ENCODE measurements around the gene COA8.

The COA8 gene

DNA sequence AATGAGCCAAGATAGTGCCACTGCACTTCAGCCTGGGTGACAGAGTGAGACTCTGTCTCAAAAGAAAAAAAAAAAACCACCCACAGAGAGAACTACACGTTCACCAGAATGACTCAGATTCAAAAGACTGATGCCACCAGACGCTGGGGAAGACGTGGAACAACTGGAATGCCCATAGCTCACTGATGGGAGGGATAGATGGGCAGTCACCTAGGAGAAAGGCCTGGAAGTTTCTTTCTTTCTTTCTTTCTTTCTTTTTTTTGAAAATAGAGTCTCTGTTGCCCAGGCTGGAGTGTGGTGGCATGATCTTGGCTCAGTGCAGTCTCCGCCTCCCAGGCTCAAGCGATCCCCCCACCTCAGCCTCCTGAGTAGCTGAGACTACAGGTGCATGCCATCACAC, 56.3 kb downstream of the COA8 start:
- no peak for DNase-seq (ENCODE audit: low read depth in 3 of 3, low spot score in 1 of 3)

GRCh38 chr14:103621860-103622259, 59.1 kb downstream of the COA8 start:
- DNase-seq (ENCODE audit: low read depth in 3 of 3, low spot score in 1 of 3), result no peak

- no peak for DNase-seq (ENCODE audit: low read depth in 3 of 3, low spot score in 1 of 3)
Observed at GRCh38 chr14:103623308-103623707, 60.5 kb downstream of the COA8 start.

DNA sequence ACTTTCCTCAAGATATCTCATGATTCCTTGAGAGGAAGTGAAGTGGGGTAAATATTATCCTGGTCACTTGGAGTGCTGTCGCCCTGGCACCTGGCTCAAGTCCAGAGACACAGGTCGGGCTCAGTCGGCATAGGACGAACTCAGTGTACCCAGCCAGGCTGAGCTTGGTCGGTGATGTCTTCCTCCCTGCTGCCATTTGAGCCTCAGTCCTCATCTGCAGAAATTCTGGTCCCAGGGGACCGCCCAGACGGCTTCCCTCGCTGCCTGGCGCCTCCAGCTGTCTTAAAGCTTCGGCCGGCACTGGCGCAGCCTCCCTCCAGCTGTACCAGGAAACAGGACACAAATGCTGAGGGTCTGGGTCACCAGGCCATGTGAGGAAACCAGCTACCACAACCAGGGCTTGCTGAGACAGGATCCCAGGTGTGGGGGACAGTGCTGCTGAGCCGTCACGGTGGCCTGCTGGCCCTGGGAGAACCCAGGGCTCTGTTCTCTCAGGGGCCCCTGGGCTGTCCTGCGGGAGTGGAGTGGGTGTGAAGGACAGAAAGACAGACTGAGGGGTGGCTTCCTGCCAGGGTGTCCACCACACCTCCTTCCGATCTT, 61.2 kb downstream of the COA8 start:
- DNase-seq (ENCODE audit: low read depth in 3 of 3, low spot score in 1 of 3), result no peak

GRCh38 chr14:103624860-103625259, 62.1 kb downstream of the COA8 start:
- no peak for DNase-seq (ENCODE audit: low read depth in 3 of 3, low spot score in 1 of 3)

- no peak for DNase-seq (ENCODE audit: low read depth in 3 of 3, low spot score in 1 of 3)
Observed at GRCh38 chr14:103625356-103626095, 62.8 kb downstream of the COA8 start.

DNA sequence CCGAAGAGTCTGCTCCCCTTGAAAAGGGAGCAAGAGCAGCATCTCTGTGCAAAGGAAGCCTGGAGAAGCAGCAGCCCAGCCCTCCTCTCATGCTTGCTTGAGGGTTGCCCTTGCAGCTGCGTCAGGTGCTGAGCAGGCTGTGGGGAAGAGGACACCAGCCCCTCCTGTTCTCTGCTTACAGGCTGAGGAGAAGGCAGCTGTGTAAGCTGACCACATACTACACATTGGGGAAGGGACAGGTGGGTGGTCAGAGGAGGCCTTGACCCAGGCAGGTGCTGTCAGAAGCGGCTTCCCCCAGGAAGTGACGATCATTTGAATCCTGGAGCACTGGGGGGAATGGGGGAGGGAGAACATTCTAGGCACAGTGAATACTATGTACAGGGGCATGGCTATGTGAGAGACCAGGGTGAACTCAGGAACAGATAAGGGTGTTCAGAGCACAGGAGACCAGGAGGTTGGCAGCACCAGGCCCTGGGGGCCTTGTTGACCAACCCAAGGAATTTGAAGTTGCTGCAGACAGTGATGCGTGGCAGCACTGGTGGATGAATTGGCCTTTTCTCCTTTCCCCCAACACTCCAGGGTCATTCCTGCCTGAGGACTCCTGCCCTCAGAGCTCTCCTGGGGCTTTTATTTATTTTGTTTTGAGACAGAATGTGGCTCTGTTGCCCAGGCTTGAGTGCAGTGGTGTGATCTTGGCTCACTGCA, 63.5 kb downstream of the COA8 start:
- DNase-seq (ENCODE audit: low read depth in 3 of 3, low spot score in 1 of 3), result no peak

DNA sequence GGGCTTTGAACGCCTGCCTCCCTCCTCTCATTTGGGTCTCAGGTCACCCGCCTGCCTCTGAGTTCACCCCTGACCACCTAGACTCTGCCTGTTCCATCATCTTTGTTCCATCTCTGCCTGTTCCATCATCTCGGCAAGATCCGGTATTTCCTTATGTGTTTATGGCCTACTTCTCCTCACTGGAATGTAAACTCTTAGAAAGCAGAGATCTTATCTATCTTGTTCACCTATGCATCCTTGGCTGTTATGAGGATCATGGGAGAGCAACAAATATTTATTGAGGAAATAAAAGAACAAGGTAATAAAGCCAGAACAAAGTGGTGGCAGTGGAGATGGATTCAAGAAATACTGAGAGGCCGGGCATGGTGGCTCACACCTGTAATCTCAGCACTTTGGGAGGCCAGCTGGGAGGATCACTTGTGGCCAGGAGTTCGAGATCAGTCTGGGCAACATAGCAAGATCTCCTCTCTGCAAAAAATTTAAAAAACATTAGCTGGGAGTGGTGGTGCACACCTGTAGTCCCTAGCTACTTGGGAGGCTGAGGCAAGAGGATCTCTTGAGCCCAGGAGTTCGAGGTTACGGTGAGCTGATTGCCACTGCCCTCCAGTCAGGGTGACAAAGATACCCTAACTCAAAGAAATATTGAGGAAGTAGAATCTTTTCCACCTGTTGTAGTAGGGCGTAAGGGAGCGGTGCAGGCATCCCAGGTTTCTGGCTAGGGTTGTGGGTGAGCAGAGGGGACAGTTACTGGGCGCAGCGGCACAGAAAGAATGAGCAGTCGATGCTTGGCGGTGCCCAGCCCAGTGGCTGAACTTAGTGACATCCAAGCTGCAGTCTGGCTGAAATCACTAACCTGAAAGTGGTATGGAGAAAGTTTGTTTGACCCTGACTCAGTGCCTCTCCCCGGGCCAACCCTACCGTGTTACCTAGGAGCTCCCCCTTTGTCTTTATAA, 64.6 kb downstream of the COA8 start:
- no peak for DNase-seq (ENCODE audit: low read depth in 3 of 3, low spot score in 1 of 3)

DNA sequence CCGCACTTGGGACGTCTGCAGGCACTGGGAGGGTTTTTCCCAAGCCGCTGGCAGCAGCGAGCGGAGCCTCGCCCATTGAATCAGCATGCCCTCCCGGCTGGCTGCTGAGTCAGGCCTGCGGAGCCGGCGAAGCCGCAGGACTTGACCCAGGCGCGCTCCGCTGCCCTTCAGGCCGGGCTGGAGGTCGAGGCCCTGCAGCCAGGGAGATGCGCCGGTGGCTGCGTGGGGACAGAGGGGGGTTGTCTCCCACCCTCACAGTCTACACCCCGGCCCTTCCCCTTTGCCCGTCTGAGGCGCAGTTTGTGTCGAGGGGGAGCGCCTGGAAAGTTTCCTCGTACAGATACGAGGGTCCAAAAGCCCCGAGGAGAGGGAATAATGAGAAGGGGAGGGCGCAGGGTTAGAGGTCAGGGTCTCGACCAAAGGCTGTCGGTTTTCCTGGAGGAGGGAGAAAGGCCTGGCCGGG, 65.5 kb downstream of the COA8 start:
- DNase-seq (ENCODE audit: low read depth in 3 of 3, low spot score in 1 of 3), result no peak

DNA sequence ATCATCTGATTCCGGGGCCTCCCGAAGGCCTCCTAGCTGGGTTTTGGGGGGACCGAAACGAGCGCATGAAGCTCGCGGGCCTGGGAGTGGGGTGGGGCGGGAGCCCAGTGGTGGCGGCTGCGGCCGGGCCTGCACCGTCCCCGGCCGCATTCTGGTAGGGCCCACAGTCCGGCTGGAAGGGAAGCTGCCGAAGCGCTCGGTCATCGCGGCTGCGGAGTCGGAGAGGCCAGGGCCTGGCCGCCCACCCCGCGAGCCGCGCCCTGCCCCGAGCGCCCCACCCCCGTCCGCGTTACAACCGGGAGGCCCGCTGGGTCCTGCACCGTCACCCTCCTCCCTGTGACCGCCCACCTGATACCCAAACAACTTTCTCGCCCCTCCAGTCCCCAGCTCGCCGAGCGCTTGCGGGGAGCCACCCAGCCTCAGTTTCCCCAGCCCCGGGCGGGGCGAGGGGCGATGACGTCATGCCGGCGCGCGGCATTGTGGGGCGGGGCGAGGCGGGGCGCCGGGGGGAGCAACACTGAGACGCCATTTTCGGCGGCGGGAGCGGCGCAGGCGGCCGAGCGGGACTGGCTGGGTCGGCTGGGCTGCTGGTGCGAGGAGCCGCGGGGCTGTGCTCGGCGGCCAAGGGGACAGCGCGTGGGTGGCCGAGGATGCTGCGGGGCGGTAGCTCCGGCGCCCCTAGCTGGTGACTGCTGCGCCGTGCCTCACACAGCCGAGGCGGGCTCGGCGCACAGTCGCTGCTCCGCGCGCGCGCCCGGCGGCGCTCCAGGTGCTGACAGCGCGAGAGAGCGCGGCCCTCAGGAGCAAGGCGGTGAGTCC, 66.1 kb downstream of the COA8 start, which contains the start of gene KLC1:
KLC1 (plus strand) TSS at position 528 of the 819 bp plus-strand sequence. CDS start 25,354 bp downstream, outside the sequence.
- DNase-seq (ENCODE audit: low read depth in 3 of 3, low spot score in 1 of 3), result peak; percentile 49 to 89 (median 68)

DNA sequence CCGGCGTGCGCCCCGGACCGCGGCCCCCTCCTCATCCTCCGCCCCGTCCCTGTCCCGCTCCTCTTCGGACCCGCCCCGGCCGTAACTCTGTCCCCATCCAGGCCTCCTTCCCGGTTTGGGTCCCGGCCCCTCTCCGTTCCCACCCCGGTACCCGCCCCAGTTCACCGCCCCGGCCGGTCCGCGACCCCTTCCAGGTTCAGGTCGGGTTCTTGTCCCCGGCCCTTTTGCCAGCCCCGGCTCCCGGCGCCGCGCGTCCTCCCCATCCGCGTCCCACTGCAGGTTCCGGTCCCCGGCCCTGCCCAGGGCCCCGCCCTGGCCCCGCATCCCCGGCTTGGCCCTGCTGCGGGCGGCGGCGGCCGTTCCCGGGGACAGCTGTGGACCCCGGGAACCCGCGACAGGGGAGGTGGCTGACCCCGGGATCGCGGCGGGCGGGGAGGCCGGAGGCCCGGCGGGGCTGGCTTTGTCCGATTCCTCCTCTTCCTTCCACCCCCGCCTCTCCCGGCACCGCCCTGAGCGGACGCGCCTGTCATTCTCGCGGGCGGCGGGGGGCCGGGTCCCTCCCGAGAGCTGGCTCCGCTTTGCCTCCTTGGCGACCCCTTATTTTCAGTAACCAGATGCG, 66.9 kb downstream of the COA8 start:
- peak in 1 of 3 donors; percentile 31 for DNase-seq (ENCODE audit: low read depth in 3 of 3, low spot score in 1 of 3)

DNA sequence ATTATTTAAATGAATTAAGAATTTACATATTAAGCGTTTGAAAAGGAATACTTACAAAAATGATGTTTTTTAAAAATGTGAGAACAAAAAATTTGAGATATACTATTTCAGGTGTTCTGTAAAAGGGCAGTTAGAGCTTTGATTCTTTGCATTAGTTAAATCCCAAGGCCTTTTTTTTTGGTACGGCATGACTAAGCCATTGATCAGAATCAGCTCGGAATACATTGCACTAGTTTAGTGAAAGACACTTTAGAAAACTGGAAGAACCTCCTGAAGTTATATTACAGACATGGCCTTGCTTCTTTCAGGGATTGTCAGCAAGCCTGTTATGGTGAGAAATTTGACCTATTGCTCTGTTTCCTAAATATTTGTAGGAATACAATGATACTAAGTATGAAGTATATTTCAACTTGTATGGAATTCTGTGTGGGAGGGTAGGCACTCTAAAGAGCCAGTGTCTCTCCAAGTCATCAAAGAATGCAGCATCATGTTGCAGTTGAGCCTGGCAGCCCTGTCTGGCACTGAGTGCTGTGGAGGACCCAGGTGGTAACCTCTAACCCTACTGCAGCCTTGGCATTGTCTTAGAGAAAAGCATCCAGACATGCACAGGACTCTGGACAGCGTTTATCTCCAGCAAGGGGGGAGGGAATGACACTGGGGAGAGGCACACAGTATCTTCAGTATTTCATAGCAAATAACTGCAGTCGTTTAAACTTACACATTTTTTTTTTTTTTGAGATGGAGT, 67.8 kb downstream of the COA8 start:
- no peak for DNase-seq (ENCODE audit: low read depth in 3 of 3, low spot score in 1 of 3)

- no peak for DNase-seq (ENCODE audit: low read depth in 3 of 3, low spot score in 1 of 3)
Observed at GRCh38 chr14:103633391-103633790, 70.6 kb downstream of the COA8 start.

GRCh38 chr14:103634156-103634555, 71.4 kb downstream of the COA8 start:
- DNase-seq (ENCODE audit: low read depth in 3 of 3, low spot score in 1 of 3), result no peak

DNA sequence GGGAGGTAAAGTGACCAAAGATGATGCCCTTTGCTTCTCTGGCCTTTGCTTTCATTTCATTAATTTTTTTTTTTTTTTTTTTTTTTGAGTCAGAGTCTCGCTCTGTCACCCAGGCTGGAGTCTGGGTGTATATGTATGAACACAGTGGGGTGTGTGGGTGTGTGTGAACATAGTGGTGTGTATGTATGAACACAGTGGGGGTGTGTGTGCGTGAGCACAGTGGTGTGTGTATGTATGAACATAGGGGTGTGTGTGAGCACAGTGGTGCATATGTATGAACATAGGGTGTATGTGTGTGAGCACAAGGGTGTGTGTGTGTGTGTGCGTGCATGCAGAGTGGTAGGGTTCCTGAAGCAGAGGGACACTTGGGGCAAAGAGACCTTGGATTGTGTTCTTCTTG, 75.8 kb downstream of the COA8 start:
- DNase-seq (ENCODE audit: low read depth in 3 of 3, low spot score in 1 of 3), result no peak
